DND-41 (cell line): Measurements from ENCODE around the gene IGFBP6.

ENCODE experiments used
- ATAC-seq: fragments of 200-7000 bp; cut with Tn5 transposase; 3 replicates; pipeline ENCODE4 v1.9.1; 2021; ENCODE audit warnings: low read depth; ENCODE audit not compliant: insufficient read depth
- DNase-seq: peaks from one replicate; pipeline ENCODE4 v3.0.0-alpha.2; 2020
- H2AFZ ChIP-seq: 2 replicates; pipeline ENCODE4 v1.6.0; 2012; ENCODE audit warnings: low read depth, low read length
- H3K27ac ChIP-seq: 2 replicates; pipeline ENCODE4 v1.5.1; 2012; ENCODE audit warnings: low read length, inconsistent platforms
- H3K27me3 ChIP-seq: fragments of 200-600 bp; sonication (generic); 2 replicates; pipeline ENCODE4 v1.6.0; 2012; ENCODE audit warnings: low read length, mild to moderate bottlenecking, inconsistent platforms; ENCODE audit not compliant: insufficient read depth, poor library complexity
- H3K36me3 ChIP-seq: 2 replicates; pipeline ENCODE4 v1.5.1; 2012; ENCODE audit warnings: low read length, inconsistent platforms; ENCODE audit not compliant: insufficient read depth
- H3K4me1 ChIP-seq: 2 replicates; pipeline ENCODE4 v1.5.1; 2012; ENCODE audit warnings: mild to moderate bottlenecking, low read length; ENCODE audit not compliant: insufficient read depth
- H3K4me2 ChIP-seq: 2 replicates; pipeline ENCODE4 v1.6.0; 2012; ENCODE audit warnings: mild to moderate bottlenecking, moderate library complexity, low read length, inconsistent platforms; ENCODE audit not compliant: insufficient read depth
- H3K4me3 ChIP-seq, 2 experiments: fragments of 200-600 bp in 1 of 2; shearing (Covaris generic) in 1 of 2; 2 replicates each; pipeline ENCODE4 v1.5.1; 2012 to 2016; ENCODE audit warnings: inconsistent platforms in 2 of 2, low read length in 2 of 2, mild to moderate bottlenecking in 2 of 2, low read depth in 1 of 2, moderate library complexity in 1 of 2
- H3K79me2 ChIP-seq: 2 replicates; pipeline ENCODE4 v1.6.0; 2012; ENCODE audit warnings: low read length, inconsistent platforms; ENCODE audit not compliant: insufficient read depth
- H3K9ac ChIP-seq: 2 replicates; pipeline ENCODE4 v1.6.0; 2012; ENCODE audit warnings: low read depth, mild to moderate bottlenecking, inconsistent platforms, low read length, moderate library complexity
- H3K9me3 ChIP-seq: 2 replicates; pipeline ENCODE4 v1.5.1; 2012; ENCODE audit warnings: low read length, moderate library complexity, mild to moderate bottlenecking, inconsistent platforms; ENCODE audit not compliant: insufficient read depth, severe bottlenecking
- H4K20me1 ChIP-seq: 2 replicates; pipeline ENCODE4 v1.6.0; 2012; ENCODE audit warnings: low read length; ENCODE audit not compliant: insufficient read depth
- EZH2 ChIP-seq: IDR thresholded peaks from 3 replicates; pipeline ENCODE4 v1.6.1; 2012; ENCODE audit warnings: borderline replicate concordance, low read depth, mild to moderate bottlenecking, moderate library complexity, low read length, inconsistent platforms; ENCODE audit not compliant: severe bottlenecking
- TF ChIP-seq, protein P1 (sequence below): IDR thresholded peaks from 2 replicates; pipeline ENCODE4 v1.5.1; 2012; ENCODE audit warnings: borderline replicate concordance, low read length, moderate library complexity, mild to moderate bottlenecking; ENCODE audit not compliant: poor library complexity, severe bottlenecking; ENCODE audit errors: extremely low read depth

The IGFBP6 gene

DNA sequence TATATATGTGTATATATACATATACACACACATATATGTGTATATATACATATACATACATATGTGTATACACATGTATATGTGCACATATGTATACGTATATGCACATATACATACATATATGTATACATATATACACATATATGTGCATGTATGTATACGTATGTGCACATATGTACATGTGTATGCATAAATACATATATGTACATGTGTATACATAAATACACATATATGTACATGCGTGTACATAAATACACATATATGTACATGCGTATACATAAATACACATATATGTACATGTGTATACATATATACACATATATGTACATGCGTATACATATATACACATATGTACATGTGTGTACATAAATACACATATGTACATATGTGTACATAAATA lies 49.7 kb downstream of the IGFBP6 start:
- no peaks in the 10 kb centered on the region for H3K27me3 ChIP-seq
- DNase-seq (no peak), ATAC-seq (no peak)
- TF ChIP-seq, protein P1, sequence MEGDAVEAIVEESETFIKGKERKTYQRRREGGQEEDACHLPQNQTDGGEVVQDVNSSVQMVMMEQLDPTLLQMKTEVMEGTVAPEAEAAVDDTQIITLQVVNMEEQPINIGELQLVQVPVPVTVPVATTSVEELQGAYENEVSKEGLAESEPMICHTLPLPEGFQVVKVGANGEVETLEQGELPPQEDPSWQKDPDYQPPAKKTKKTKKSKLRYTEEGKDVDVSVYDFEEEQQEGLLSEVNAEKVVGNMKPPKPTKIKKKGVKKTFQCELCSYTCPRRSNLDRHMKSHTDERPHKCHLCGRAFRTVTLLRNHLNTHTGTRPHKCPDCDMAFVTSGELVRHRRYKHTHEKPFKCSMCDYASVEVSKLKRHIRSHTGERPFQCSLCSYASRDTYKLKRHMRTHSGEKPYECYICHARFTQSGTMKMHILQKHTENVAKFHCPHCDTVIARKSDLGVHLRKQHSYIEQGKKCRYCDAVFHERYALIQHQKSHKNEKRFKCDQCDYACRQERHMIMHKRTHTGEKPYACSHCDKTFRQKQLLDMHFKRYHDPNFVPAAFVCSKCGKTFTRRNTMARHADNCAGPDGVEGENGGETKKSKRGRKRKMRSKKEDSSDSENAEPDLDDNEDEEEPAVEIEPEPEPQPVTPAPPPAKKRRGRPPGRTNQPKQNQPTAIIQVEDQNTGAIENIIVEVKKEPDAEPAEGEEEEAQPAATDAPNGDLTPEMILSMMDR: no peak
- no peak for TF ChIP-seq EZH2
- H3K9me3 ChIP-seq: peaks cover 3% of the 10 kb centered on the region
- H3K4me1 ChIP-seq: no peaks in the 10 kb centered on the region
- no peak overlapping the region for H3K27ac ChIP-seq
- no peak overlapping the region for H3K4me2 ChIP-seq
- H3K4me3 ChIP-seq: no peak overlapping the region
- no peak overlapping the region for H3K9ac ChIP-seq
- no peaks in the 10 kb centered on the region for H3K36me3 ChIP-seq
- H4K20me1 ChIP-seq: no peaks in the 10 kb centered on the region
- no peaks in the 10 kb centered on the region for H3K79me2 ChIP-seq
- no peak overlapping the region for H2AFZ ChIP-seq

DNA sequence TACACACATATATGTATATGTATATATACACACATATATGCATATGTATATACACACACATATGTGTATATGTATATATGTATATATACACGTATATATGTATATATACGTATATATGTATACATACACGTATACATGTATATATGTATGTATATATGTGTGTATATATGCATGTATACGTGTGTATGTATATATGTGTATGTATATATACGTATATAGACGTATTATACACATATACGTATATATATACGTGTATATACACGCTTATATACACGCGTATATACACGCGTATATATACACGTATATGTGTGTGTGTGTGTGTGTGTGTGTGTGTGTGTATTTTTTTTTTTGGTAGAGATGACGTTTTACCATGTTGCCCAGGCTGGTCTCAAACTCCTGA lies 50.2 kb downstream of the IGFBP6 start:
- H3K4me3 ChIP-seq: no peak overlapping the region
- peaks cover 3% of the 10 kb centered on the region for H3K9me3 ChIP-seq
- no peak overlapping the region for H3K4me2 ChIP-seq
- H3K9ac ChIP-seq: no peak overlapping the region
- TF ChIP-seq, protein P1: no peak
- TF ChIP-seq EZH2: no peak
- no peaks in the 10 kb centered on the region for H3K36me3 ChIP-seq
- H3K27ac ChIP-seq: no peak overlapping the region
- no peak for DNase-seq
- H2AFZ ChIP-seq: no peak overlapping the region
- H3K27me3 ChIP-seq: no peaks in the 10 kb centered on the region
- no peaks in the 10 kb centered on the region for H4K20me1 ChIP-seq
- no peaks in the 10 kb centered on the region for H3K79me2 ChIP-seq
- no peak for ATAC-seq
- no peaks in the 10 kb centered on the region for H3K4me1 ChIP-seq

DNA sequence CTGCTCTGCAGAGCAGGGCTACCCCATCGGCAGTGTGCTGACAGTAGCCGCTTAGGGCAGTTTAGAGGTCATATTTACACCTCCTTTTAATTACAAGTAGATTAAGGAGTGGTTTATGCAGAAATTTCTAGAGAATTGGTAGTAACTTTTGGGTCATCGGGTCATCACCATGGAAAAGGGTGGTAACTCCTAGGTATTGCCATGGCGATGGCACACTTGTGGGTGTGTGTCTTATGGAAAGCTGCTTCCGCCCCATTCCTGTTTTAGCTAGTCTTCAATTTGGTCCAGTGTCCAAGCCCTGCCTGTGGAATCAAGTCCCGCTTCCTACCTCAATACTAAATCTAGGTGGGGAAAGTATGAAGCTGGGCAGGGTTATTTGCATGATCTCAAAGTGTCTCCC lies 53.6 kb downstream of the IGFBP6 start:
- no peak overlapping the region for H3K4me2 ChIP-seq

More for the DNA sequence above, 53.6 kb downstream of the IGFBP6 start:
- Histone ChIP-seq H4K20me1 (no peaks in the 10 kb centered on the region), H3K27me3 (no peaks in the 10 kb centered on the region), H3K9me3 (peaks cover 3% of the 10 kb centered on the region), H2AFZ (no peak overlapping the region), H3K27ac (no peak overlapping the region), H3K4me1 (no peaks in the 10 kb centered on the region), H3K4me3 (no peak overlapping the region), H3K9ac (no peak overlapping the region), H3K79me2 (no peaks in the 10 kb centered on the region), H3K36me3 (no peaks in the 10 kb centered on the region)
- ATAC-seq: no peak
- no peak for TF ChIP-seq EZH2
- TF ChIP-seq, protein P1: no peak
- no peak for DNase-seq
